Colon (tissue), 2 donors: Measurements from ENCODE around the gene COL26A1.

Source experiments
- FAIRE-seq: peaks from 2 replicates; lab custom pipeline; 2012; peaks lifted over from hg19 to GRCh38; lab: Jason Lieb, UNC
- donor health status: control.
- donor health status: control.

Gene COL26A1

GRCh38 chr7:101576998-101577397 lies 214.3 kb downstream of the COL26A1 start:
- FAIRE-seq: no peak

GRCh38 chr7:101578552-101578951 lies 215.9 kb downstream of the COL26A1 start:
- no peak for FAIRE-seq

- FAIRE-seq: no peak
Observed at GRCh38 chr7:101580596-101580995, 217.9 kb downstream of the COL26A1 start.

- no peak for FAIRE-seq
Observed at GRCh38 chr7:101581891-101582290, 219.2 kb downstream of the COL26A1 start.

GRCh38 chr7:101582971-101583370 lies 220.3 kb downstream of the COL26A1 start:
- no peak for FAIRE-seq

GRCh38 chr7:101586078-101586905 lies 223.6 kb downstream of the COL26A1 start:
- no peak for FAIRE-seq

GRCh38 chr7:101586906-101587677 lies 224.4 kb downstream of the COL26A1 start:
- no peak for FAIRE-seq

GRCh38 chr7:101588131-101588935 lies 225.7 kb downstream of the COL26A1 start:
- FAIRE-seq: no peak

GRCh38 chr7:101589052-101589451 lies 226.4 kb downstream of the COL26A1 start:
- no peak for FAIRE-seq

- no peak for FAIRE-seq
Observed at GRCh38 chr7:101589976-101590662, 227.4 kb downstream of the COL26A1 start.

GRCh38 chr7:101590663-101591435 lies 228.2 kb downstream of the COL26A1 start:
- FAIRE-seq: no peak

GRCh38 chr7:101591504-101591903 lies 228.8 kb downstream of the COL26A1 start:
- FAIRE-seq: no peak

- no peak for FAIRE-seq
Observed at GRCh38 chr7:101593556-101593955, 230.9 kb downstream of the COL26A1 start.

GRCh38 chr7:101594790-101595189 lies 232.1 kb downstream of the COL26A1 start:
- FAIRE-seq: no peak

GRCh38 chr7:101595246-101595645 lies 232.6 kb downstream of the COL26A1 start:
- FAIRE-seq: no peak

GRCh38 chr7:101595766-101596537 lies 233.3 kb downstream of the COL26A1 start:
- no peak for FAIRE-seq

- no peak for FAIRE-seq
Observed at GRCh38 chr7:101596898-101597297, 234.2 kb downstream of the COL26A1 start.

GRCh38 chr7:101597941-101598340 lies 235.3 kb downstream of the COL26A1 start:
- no peak for FAIRE-seq

GRCh38 chr7:101598422-101598985 lies 235.8 kb downstream of the COL26A1 start:
- FAIRE-seq: no peak
